SU-DHL-6 (cell line): ENCODE measurements around the gene KRT38.

ENCODE experiments used
- H2AFZ ChIP-seq: fragments of 200-600 bp; sonication (generic); 2 replicates; pipeline ENCODE4 v1.6.1; 2014; ENCODE audit warnings: low read depth, mild to moderate bottlenecking, moderate library complexity, mixed read lengths, antibody characterized with exemption, low read length; ENCODE audit not compliant: severe bottlenecking
- H3F3A ChIP-seq: fragments of 200-600 bp; shearing (Covaris generic); 2 replicates; pipeline ENCODE4 v1.6.0; 2016; ENCODE audit warnings: antibody characterized with exemption, mild to moderate bottlenecking; ENCODE audit not compliant: insufficient read depth
- H3K27ac ChIP-seq: fragments of 200-600 bp; sonication (generic); 2 replicates; pipeline ENCODE4 v1.5.1; 2016; ENCODE audit warnings: low read depth, mild to moderate bottlenecking, low read length, moderate library complexity, mixed read lengths
- H3K27me3 ChIP-seq: fragments of 200-600 bp; sonication (generic), shearing (Covaris generic); 2 replicates; pipeline ENCODE4 v1.6.0; 2014; ENCODE audit warnings: mild to moderate bottlenecking, low read length
- H3K36me3 ChIP-seq: fragments of 200-600 bp; sonication (generic); 2 replicates; pipeline ENCODE4 v1.6.1; 2014; ENCODE audit warnings: mild to moderate bottlenecking, low read length, mixed read lengths
- H3K4me2 ChIP-seq: fragments of 300-600, 200-600 bp; shearing (Covaris generic), sonication (generic); 2 replicates; pipeline ENCODE4 v1.6.0; 2014; ENCODE audit warnings: low read length, low read depth, mild to moderate bottlenecking; ENCODE audit not compliant: poor library complexity, severe bottlenecking
- H3K4me3 ChIP-seq: fragments of 200-600 bp; sonication (generic); 2 replicates; pipeline ENCODE4 v1.5.1; 2014; ENCODE audit warnings: antibody characterized with exemption, low read length, mild to moderate bottlenecking, mixed read lengths; ENCODE audit not compliant: insufficient read depth, poor library complexity, severe bottlenecking
- H3K79me2 ChIP-seq: fragments of 200-600 bp; sonication (generic); 2 replicates; pipeline ENCODE4 v1.6.1; 2014; ENCODE audit warnings: mild to moderate bottlenecking, low read length, moderate library complexity; ENCODE audit not compliant: insufficient read depth
- H3K9ac ChIP-seq: fragments of 200-600 bp; sonication (generic); 2 replicates; pipeline ENCODE4 v1.7.0; 2014; ENCODE audit warnings: mild to moderate bottlenecking, low read length
- H3K9me2 ChIP-seq: fragments of 200-600 bp; sonication (generic); replicated peaks from 2 replicates; pipeline ENCODE4 v1.6.1; 2014; ENCODE audit warnings: low read length; ENCODE audit not compliant: insufficient read depth
- H3K9me3 ChIP-seq: fragments of 200-600 bp; sonication (generic); 2 replicates; pipeline ENCODE4 v1.6.1; 2014; ENCODE audit warnings: low read length, mixed read lengths; ENCODE audit not compliant: insufficient read depth
- H4K20me1 ChIP-seq: fragments of 200-600 bp; sonication (generic); 2 replicates; pipeline ENCODE4 v1.6.1; 2014; ENCODE audit warnings: low read depth, mild to moderate bottlenecking, antibody characterized with exemption, low read length, moderate library complexity, mixed read lengths
- EZH2phosphoT487 ChIP-seq: fragments of 200-600 bp; sonication (generic), shearing (Covaris generic); conservative IDR thresholded peaks from 2 replicates; pipeline ENCODE4 v1.6.1; 2018; ENCODE audit warnings: mild to moderate bottlenecking, antibody characterized with exemption, low read length, moderate library complexity, mixed read lengths
- TF ChIP-seq, protein P1 (sequence below): fragments of 200-600 bp; sonication (generic); IDR thresholded peaks from one replicate; pipeline ENCODE4 v1.5.1; 2017; ENCODE audit warnings: antibody characterized with exemption, mild to moderate bottlenecking, low read length, moderate library complexity; ENCODE audit not compliant: insufficient read depth, poor library complexity, severe bottlenecking

Gene KRT38

DNA sequence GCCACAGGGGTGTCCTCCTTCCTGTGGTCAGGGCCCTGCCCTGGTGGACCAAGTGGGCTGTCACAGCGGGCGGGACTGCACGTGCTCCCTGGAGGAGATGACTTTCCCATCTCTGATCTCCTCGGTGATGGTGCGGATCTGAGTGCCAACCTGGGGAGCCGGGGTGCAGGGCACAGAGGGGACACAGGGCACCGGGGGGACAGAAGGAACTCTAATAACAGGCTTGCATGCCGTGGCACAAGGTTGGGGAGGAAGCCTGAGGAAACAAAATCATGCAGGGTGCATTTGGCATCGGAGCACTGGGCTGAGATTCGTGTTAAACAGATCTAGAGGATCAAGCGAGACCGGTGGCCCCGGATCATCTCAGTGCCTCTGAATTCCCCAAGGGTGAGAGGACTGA lies 45.5 kb upstream of the KRT38 start:
- no peaks in the 10 kb centered on the region for H3K79me2 ChIP-seq
- no peaks in the 10 kb centered on the region for H3K9me2 ChIP-seq
- no peak overlapping the region for H3K9ac ChIP-seq
- TF ChIP-seq, protein P1, sequence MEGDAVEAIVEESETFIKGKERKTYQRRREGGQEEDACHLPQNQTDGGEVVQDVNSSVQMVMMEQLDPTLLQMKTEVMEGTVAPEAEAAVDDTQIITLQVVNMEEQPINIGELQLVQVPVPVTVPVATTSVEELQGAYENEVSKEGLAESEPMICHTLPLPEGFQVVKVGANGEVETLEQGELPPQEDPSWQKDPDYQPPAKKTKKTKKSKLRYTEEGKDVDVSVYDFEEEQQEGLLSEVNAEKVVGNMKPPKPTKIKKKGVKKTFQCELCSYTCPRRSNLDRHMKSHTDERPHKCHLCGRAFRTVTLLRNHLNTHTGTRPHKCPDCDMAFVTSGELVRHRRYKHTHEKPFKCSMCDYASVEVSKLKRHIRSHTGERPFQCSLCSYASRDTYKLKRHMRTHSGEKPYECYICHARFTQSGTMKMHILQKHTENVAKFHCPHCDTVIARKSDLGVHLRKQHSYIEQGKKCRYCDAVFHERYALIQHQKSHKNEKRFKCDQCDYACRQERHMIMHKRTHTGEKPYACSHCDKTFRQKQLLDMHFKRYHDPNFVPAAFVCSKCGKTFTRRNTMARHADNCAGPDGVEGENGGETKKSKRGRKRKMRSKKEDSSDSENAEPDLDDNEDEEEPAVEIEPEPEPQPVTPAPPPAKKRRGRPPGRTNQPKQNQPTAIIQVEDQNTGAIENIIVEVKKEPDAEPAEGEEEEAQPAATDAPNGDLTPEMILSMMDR = no peak
- TF ChIP-seq EZH2phosphoT487 = no peak
- no peak overlapping the region for H3K4me2 ChIP-seq
- H3F3A ChIP-seq = no peaks in the 10 kb centered on the region
- no peaks in the 10 kb centered on the region for H3K9me3 ChIP-seq
- no peak overlapping the region for H3K4me3 ChIP-seq
- H4K20me1 ChIP-seq = no peaks in the 10 kb centered on the region
- H2AFZ ChIP-seq = no peak overlapping the region
- H3K36me3 ChIP-seq = no peaks in the 10 kb centered on the region
- H3K27ac ChIP-seq = no peak overlapping the region
- H3K27me3 ChIP-seq = no peaks in the 10 kb centered on the region

DNA sequence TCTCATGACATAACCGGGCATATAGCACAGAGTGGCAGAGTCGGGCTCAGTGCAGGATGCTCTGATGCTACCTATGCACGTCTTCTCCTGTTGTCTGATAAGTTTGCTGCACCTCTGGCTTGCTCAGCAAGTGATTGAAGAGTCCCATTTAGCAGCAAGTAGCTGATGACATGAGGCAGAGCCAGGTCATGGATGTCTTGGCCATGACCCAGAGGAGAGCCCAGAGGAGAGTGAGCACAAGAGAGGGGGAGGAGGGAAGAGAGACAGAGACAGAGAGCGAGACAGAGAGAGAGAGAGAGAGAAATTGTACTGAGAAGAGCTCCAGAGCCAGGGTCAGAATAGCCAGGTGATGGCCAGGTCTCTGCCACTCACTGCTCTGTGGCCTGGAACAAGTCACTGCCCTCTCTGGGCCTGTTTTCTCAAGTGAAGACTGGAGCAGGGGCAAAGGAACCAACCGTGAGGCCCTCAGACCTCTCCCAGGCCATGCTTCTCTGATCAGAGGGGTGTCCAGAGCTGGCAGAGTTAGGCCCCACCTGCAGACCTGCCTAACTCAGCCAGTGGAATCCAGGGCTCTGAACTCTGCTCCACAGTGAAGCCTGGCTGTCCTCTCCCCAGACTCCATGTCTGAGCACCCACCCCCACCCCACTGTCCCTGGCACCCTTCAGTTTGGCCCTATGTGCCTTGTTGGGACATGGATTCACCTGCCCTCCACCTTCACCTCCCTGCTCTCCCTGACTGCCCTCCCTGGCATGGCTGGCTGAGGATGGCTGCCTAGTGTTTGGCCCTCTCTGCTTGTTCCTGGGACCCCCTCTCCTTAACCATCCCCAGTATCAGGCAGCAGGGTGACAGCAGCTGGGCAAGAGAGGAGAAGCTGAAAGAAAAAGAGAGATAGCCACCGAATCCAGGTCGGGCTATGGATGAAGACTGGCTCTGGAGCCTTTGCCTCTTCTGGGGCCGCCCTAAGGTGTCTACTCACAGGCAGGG lies 44.4 kb upstream of the KRT38 start:
- Histone ChIP-seq H2AFZ (no peak overlapping the region), H3K4me3 (no peak overlapping the region), H3F3A (no peaks in the 10 kb centered on the region), H4K20me1 (no peaks in the 10 kb centered on the region), H3K79me2 (no peaks in the 10 kb centered on the region), H3K9me3 (no peaks in the 10 kb centered on the region), H3K36me3 (no peaks in the 10 kb centered on the region), H3K27me3 (no peaks in the 10 kb centered on the region), H3K9ac (no peak overlapping the region), H3K9me2 (no peaks in the 10 kb centered on the region), H3K27ac (no peak overlapping the region), H3K4me2 (no peak overlapping the region)
- TF ChIP-seq EZH2phosphoT487 = no peak
- TF ChIP-seq, protein P1 = no peak

DNA sequence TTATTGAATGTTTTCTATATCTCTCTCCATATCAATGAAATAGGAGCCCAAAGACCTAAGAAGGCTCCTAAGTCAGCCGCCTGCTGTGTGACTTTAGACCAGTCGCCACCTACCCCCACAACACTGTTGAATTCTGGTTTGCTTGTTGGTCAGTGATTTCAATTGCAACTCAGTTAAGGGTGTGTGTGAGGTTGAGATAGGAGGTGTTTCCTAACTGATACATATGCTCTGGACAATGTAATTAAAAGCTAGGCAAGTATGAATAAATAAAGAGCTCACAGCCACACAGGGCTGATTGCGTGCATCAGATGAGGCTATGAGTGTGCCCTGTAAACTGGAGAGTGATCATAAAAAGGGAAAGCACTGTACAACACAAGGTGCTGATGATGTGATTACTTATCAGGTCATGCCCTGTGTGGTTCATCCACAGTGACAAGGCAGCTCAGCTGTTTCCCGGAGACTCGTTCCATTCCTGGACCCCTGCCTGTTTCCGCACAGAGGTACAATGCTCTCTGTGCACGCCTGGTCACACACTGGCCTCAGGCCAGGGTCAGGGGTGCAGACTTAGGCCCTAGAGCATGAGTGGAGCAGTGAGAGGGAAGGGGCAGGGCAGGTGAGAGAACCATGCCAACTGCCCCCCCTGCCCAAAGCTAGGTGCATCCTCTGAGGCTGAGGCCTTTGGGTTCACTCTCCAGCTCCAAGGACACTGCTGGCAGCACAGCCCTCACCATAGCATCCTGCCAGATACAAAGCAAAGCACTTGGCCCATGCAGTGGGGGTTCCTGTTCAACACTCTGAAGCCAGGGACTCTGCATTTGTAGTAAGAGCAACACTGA lies 43.4 kb upstream of the KRT38 start:
- Histone ChIP-seq H3K9ac (no peak overlapping the region), H3K79me2 (no peaks in the 10 kb centered on the region), H3K27ac (no peak overlapping the region), H4K20me1 (no peaks in the 10 kb centered on the region), H3K9me3 (no peaks in the 10 kb centered on the region), H2AFZ (no peak overlapping the region), H3K4me3 (no peak overlapping the region), H3K9me2 (no peaks in the 10 kb centered on the region), H3F3A (no peaks in the 10 kb centered on the region), H3K36me3 (no peaks in the 10 kb centered on the region), H3K27me3 (no peaks in the 10 kb centered on the region), H3K4me2 (no peak overlapping the region)
- TF ChIP-seq, protein P1 = no peak
- TF ChIP-seq EZH2phosphoT487 = no peak
